ENCODE measurements around the gene ROPN1. TPM values are rescaled to one million over a fixed set of nuclear protein-coding genes. Genes with fewer than 3 reads are reported as not detected.
A peak's percentile ranks its signal among the peaks of the same experiment; 100 is the strongest.

Gene ROPN1
- total RNA-seq, 1 donor from 2014 or later = not detected

DNA sequence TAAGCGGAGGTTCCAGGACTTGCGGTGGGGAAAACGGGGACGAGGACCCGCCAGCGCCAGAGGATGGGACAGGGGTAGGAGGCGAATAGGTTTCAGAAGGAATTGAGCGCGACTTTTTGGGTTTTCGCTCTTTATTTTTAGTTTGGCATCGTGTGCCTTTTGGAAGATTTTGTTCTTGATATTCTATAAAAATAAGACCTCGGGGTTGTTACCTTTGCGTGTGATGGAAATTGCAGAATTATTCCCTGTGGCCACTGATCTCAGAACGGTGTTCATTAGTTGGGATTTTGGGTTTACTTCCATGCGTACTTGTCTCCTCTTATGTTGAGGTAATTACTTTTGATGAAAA lies 30.4 kb downstream of the ROPN1 start:
- TF ChIP-seq, protein P1, sequence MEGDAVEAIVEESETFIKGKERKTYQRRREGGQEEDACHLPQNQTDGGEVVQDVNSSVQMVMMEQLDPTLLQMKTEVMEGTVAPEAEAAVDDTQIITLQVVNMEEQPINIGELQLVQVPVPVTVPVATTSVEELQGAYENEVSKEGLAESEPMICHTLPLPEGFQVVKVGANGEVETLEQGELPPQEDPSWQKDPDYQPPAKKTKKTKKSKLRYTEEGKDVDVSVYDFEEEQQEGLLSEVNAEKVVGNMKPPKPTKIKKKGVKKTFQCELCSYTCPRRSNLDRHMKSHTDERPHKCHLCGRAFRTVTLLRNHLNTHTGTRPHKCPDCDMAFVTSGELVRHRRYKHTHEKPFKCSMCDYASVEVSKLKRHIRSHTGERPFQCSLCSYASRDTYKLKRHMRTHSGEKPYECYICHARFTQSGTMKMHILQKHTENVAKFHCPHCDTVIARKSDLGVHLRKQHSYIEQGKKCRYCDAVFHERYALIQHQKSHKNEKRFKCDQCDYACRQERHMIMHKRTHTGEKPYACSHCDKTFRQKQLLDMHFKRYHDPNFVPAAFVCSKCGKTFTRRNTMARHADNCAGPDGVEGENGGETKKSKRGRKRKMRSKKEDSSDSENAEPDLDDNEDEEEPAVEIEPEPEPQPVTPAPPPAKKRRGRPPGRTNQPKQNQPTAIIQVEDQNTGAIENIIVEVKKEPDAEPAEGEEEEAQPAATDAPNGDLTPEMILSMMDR (IDR thresholded peaks at IDR 0.05) = no peak
- peak overlapping the region; percentile 76 to 84 for H3K4me3 ChIP-seq
- H3K27ac ChIP-seq = peak overlapping the region; percentile 72 to 81
- peaks cover 0 to 3% of the 10 kb centered on the region in 2 donors for H3K4me1 ChIP-seq
- no peaks in the 10 kb centered on the region for H3K27me3 ChIP-seq
- no peaks in the 10 kb centered on the region for H3K36me3 ChIP-seq
- no peaks in the 10 kb centered on the region for H3K9me3 ChIP-seq
- DNase-seq (ENCODE audit: low spot score in 2 of 2) = no peak
- intact Hi-C loops (cut with DNase I) = no loop called here

DNA sequence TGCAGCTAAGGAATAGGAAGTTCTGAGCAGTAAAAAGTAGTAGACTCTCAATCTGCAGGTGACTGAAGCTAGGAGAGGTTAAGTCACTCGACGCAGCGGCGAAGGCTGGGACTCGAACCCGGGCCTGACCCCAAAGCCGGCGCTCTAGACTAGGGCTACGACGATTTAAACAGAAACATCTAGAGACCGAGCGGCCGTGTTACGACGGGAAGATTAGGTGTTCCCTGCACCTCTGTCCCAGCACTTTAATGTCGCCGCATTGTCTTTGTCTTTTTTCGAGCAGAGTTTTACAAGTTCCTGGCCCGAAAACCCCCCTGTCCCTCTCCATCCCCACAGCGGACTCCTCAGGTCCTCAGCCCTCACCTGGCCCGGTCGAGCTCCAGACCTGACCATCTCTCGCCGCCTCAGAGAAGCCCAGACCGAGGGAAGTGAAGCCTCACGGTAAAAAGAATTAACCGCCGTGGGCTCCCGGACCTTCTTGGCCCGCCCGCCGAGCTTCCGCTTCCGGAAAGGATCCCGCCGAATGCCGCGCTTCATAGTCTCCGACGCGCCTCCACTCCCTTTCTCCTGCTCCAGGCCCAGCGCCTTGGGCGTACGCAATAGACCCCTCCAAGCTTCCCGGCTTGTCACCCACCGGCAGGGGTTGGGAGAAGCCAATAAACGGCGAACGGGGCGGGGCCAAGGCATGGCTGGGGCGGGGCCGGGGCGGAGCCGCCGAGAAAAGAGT lies 31.0 kb downstream of the ROPN1 start, which contains the start of gene CCDC14:
Gene CCDC14, minus strand, starts transcription at position 449 of the 727 bp plus-strand sequence. Its CDS starts 56 bp downstream, at position 393.
- peak; percentile 79 to 97 for DNase-seq (ENCODE audit: low spot score in 2 of 2)
- H3K27me3 ChIP-seq = no peaks in the 10 kb centered on the region
- intact Hi-C loops (cut with DNase I) = no loop called here
- H3K4me1 ChIP-seq = peaks cover 0 to 3% of the 10 kb centered on the region in 2 donors
- peak within 1 kb of the TSS; percentile 72 to 81 for H3K27ac ChIP-seq
- TF ChIP-seq, protein P1 (IDR thresholded peaks at IDR 0.05) = no peak
- H3K4me3 ChIP-seq = peak within 1 kb of the TSS; percentile 76 to 84
- H3K36me3 ChIP-seq = no peaks in the 10 kb centered on the region
- H3K9me3 ChIP-seq = no peaks in the 10 kb centered on the region

DNA sequence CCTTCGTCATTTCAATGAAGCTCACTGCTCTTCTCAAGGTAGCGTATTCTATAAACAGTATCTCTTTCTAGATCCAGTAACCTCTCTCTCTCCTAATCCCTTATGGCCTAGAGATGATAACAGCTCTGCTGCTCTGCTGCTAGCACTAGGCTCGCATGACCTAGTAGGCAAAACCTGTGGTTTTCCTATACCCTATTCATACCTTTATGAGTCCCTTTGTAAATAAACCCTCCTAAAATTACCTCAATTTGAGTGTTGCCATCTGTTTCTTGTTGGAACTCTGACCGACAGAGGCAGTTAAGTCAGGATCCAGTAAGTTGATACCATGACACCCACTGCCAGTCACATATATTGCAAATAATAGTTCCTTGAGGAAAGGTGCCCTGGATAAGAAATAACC lies 38.2 kb downstream of the ROPN1 start:
- intact Hi-C loops (cut with DNase I) = no loop called here
- H3K4me3 ChIP-seq = no peak overlapping the region
- H3K4me1 ChIP-seq = no peaks in the 10 kb centered on the region
- no peaks in the 10 kb centered on the region for H3K27me3 ChIP-seq
- peaks cover 2 to 30% of the 10 kb centered on the region in 2 donors for H3K36me3 ChIP-seq
- H3K9me3 ChIP-seq = no peaks in the 10 kb centered on the region
- no peak for DNase-seq (ENCODE audit: low spot score in 2 of 2)
- H3K27ac ChIP-seq = no peak overlapping the region
- TF ChIP-seq, protein P1 (IDR thresholded peaks at IDR 0.05) = no peak

DNA sequence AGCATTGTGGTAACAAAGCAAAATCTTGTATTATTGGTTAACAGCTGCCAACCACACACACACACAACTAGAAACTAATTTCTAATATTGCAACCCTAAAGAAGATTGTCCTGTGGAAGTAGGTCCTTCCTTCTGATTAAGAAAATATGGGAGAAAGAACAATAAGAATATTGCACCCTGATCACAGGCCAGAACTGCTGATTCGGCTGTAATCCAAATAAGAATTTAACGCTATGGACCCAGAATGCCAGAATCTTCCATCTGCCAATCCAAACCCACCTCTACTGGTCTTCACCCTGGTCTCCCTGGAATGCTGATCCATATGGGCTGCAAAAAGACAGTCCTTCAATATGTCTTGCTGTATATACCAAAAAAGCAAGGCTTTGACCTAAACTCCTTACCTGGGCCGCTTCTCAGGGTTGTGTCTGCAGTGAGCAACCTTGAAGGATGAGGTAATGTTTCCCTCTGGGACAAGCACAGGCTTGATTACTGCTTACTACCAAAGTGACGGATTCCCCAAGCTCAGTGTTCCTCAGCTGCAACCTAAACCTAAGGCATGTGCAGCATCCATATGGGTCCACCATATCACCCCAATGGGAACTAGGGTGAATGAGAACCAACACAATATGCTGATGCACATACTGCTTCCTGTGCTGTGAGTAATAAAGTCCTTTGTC lies 38.9 kb downstream of the ROPN1 start:
- Histone ChIP-seq H3K4me3 (no peak overlapping the region), H3K27ac (no peak overlapping the region), H3K9me3 (no peaks in the 10 kb centered on the region), H3K27me3 (no peaks in the 10 kb centered on the region), H3K36me3 (peaks cover 9 to 37% of the 10 kb centered on the region in 2 donors), H3K4me1 (no peaks in the 10 kb centered on the region)
- TF ChIP-seq, protein P1 (IDR thresholded peaks at IDR 0.05) = no peak
- DNase-seq (ENCODE audit: low spot score in 2 of 2) = no peak
- intact Hi-C loops (cut with DNase I) = no loop called here

DNA sequence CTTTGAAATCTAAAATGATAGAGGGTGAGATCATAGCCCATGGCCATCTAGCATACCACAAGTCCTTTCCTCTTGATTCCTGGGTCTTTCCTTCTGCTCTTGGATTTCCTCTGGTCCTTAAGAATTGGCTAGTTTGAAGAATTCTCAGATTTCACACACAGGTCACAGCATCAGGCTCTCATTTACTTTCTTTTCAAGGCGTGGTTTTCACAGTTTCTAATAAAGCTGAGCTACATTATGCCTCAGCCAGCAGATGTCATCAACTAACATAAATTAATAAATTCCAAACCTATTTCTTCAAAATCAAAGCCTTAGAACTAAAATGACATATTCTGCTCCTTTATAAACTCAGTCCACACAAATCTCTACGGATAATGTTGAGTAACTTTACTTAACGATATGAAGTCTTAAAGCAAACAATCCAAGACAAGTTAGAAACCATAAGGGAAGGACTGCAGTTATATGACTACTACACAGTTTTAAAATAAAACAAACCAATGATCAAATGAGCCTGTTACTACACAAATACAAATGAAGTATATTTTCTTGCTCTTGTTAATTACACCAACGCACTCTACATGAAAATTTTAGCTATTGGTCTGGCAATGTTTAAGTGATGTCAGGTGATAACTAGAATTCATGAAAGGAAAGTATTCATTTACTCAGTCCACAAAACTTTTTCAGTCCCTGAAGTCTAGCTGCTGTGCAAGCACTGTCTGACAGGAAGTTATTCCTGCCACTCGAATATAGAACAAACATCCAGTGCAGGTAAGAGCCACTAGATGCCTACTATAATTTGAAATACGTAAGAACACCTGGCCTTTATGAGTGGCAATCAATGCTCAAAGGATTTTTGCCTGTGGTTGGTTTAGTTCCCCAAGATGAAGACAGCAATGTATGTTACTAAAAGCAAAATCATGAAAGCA lies 40.1 kb downstream of the ROPN1 start:
- H3K4me3 ChIP-seq = no peak overlapping the region
- no peak overlapping the region for H3K27ac ChIP-seq
- intact Hi-C loops (cut with DNase I) = no loop called here
- H3K4me1 ChIP-seq = no peaks in the 10 kb centered on the region
- H3K27me3 ChIP-seq = no peaks in the 10 kb centered on the region
- H3K9me3 ChIP-seq = no peaks in the 10 kb centered on the region
- H3K36me3 ChIP-seq = peaks cover 11 to 47% of the 10 kb centered on the region in 2 donors
- no peak for DNase-seq (ENCODE audit: low spot score in 2 of 2)
- TF ChIP-seq, protein P1 (IDR thresholded peaks at IDR 0.05) = no peak
